SU-DHL-6 (cell line): ENCODE measurements around the gene MEF2C.
A peak's percentile ranks its signal among the peaks of the same experiment; 100 is the strongest.

ENCODE experiments used
- H2AFZ ChIP-seq: fragments of 200-600 bp; sonication (generic); 2 replicates; pipeline ENCODE4 v1.6.1; 2014; ENCODE audit warnings: low read depth, mild to moderate bottlenecking, moderate library complexity, mixed read lengths, antibody characterized with exemption, low read length; ENCODE audit not compliant: severe bottlenecking
- H3F3A ChIP-seq: fragments of 200-600 bp; shearing (Covaris generic); 2 replicates; pipeline ENCODE4 v1.6.0; 2016; ENCODE audit warnings: antibody characterized with exemption, mild to moderate bottlenecking; ENCODE audit not compliant: insufficient read depth
- H3K27ac ChIP-seq: fragments of 200-600 bp; sonication (generic); 2 replicates; pipeline ENCODE4 v1.5.1; 2016; ENCODE audit warnings: low read depth, mild to moderate bottlenecking, low read length, moderate library complexity, mixed read lengths
- H3K27me3 ChIP-seq: fragments of 200-600 bp; sonication (generic), shearing (Covaris generic); 2 replicates; pipeline ENCODE4 v1.6.0; 2014; ENCODE audit warnings: mild to moderate bottlenecking, low read length
- H3K36me3 ChIP-seq: fragments of 200-600 bp; sonication (generic); 2 replicates; pipeline ENCODE4 v1.6.1; 2014; ENCODE audit warnings: mild to moderate bottlenecking, low read length, mixed read lengths
- H3K4me2 ChIP-seq: fragments of 300-600, 200-600 bp; shearing (Covaris generic), sonication (generic); 2 replicates; pipeline ENCODE4 v1.6.0; 2014; ENCODE audit warnings: low read length, low read depth, mild to moderate bottlenecking; ENCODE audit not compliant: poor library complexity, severe bottlenecking
- H3K4me3 ChIP-seq: fragments of 200-600 bp; sonication (generic); 2 replicates; pipeline ENCODE4 v1.5.1; 2014; ENCODE audit warnings: antibody characterized with exemption, low read length, mild to moderate bottlenecking, mixed read lengths; ENCODE audit not compliant: insufficient read depth, poor library complexity, severe bottlenecking
- H3K79me2 ChIP-seq: fragments of 200-600 bp; sonication (generic); 2 replicates; pipeline ENCODE4 v1.6.1; 2014; ENCODE audit warnings: mild to moderate bottlenecking, low read length, moderate library complexity; ENCODE audit not compliant: insufficient read depth
- H3K9ac ChIP-seq: fragments of 200-600 bp; sonication (generic); 2 replicates; pipeline ENCODE4 v1.7.0; 2014; ENCODE audit warnings: mild to moderate bottlenecking, low read length
- H3K9me2 ChIP-seq: fragments of 200-600 bp; sonication (generic); replicated peaks from 2 replicates; pipeline ENCODE4 v1.6.1; 2014; ENCODE audit warnings: low read length; ENCODE audit not compliant: insufficient read depth
- H3K9me3 ChIP-seq: fragments of 200-600 bp; sonication (generic); 2 replicates; pipeline ENCODE4 v1.6.1; 2014; ENCODE audit warnings: low read length, mixed read lengths; ENCODE audit not compliant: insufficient read depth
- H4K20me1 ChIP-seq: fragments of 200-600 bp; sonication (generic); 2 replicates; pipeline ENCODE4 v1.6.1; 2014; ENCODE audit warnings: low read depth, mild to moderate bottlenecking, antibody characterized with exemption, low read length, moderate library complexity, mixed read lengths
- EZH2phosphoT487 ChIP-seq: fragments of 200-600 bp; sonication (generic), shearing (Covaris generic); conservative IDR thresholded peaks from 2 replicates; pipeline ENCODE4 v1.6.1; 2018; ENCODE audit warnings: mild to moderate bottlenecking, antibody characterized with exemption, low read length, moderate library complexity, mixed read lengths
- TF ChIP-seq, protein P1 (sequence below): fragments of 200-600 bp; sonication (generic); IDR thresholded peaks from one replicate; pipeline ENCODE4 v1.5.1; 2017; ENCODE audit warnings: antibody characterized with exemption, mild to moderate bottlenecking, low read length, moderate library complexity; ENCODE audit not compliant: insufficient read depth, poor library complexity, severe bottlenecking

The MEF2C gene

DNA sequence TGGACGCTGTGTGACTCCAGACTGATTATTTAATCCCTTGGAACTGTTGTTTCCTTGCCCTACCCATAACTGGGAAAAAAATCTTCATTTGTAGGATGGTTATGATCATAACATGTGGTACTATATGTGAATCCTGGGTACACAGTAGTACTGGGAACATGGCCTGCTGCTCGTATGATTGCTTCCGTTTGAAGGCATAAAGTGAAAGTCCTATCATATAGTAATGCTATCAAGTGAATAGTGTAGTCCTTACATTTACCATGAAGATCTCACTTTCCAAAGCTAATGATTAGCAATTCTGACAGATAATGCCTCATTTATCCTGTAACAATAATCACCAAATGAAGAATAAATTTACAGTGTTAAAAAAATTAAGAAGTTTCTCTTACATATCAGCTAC is 53.2 kb downstream of the MEF2C start:
- no peaks in the 10 kb centered on the region for H3K9me3 ChIP-seq
- H3K4me3 ChIP-seq = no peak overlapping the region
- H3F3A ChIP-seq = peaks cover 33% of the 10 kb centered on the region
- TF ChIP-seq, protein P1, sequence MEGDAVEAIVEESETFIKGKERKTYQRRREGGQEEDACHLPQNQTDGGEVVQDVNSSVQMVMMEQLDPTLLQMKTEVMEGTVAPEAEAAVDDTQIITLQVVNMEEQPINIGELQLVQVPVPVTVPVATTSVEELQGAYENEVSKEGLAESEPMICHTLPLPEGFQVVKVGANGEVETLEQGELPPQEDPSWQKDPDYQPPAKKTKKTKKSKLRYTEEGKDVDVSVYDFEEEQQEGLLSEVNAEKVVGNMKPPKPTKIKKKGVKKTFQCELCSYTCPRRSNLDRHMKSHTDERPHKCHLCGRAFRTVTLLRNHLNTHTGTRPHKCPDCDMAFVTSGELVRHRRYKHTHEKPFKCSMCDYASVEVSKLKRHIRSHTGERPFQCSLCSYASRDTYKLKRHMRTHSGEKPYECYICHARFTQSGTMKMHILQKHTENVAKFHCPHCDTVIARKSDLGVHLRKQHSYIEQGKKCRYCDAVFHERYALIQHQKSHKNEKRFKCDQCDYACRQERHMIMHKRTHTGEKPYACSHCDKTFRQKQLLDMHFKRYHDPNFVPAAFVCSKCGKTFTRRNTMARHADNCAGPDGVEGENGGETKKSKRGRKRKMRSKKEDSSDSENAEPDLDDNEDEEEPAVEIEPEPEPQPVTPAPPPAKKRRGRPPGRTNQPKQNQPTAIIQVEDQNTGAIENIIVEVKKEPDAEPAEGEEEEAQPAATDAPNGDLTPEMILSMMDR = no peak
- TF ChIP-seq EZH2phosphoT487 = no peak
- peak overlapping the region; percentile 74 for H3K4me2 ChIP-seq
- no peaks in the 10 kb centered on the region for H4K20me1 ChIP-seq
- no peaks in the 10 kb centered on the region for H3K27me3 ChIP-seq
- H3K36me3 ChIP-seq = no peaks in the 10 kb centered on the region
- no peak overlapping the region for H2AFZ ChIP-seq
- H3K9ac ChIP-seq = no peak overlapping the region
- no peaks in the 10 kb centered on the region for H3K79me2 ChIP-seq
- H3K27ac ChIP-seq = no peak overlapping the region
- no peaks in the 10 kb centered on the region for H3K9me2 ChIP-seq

DNA sequence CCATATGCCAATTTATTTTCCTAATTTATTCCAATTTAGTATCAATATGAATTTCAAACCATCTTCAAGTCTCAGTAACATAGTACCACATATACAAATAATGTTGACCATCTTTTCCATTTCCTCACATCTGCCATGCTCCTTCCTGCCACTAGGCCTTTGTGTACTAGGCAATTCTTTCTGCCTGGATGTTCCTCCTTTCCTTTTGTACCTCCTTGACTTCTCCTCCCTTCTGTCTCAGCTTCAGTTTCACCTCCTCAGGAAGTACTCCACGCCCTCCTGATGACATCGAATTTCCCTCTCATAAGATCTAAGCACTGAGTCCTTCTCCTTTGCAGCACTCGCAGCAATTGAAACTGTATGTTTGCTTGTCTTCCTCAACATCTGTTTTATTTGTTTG is 53.9 kb downstream of the MEF2C start:
- no peak overlapping the region for H3K9ac ChIP-seq
- H3F3A ChIP-seq = peaks cover 33% of the 10 kb centered on the region
- peak overlapping the region; percentile 74 for H3K4me2 ChIP-seq
- no peaks in the 10 kb centered on the region for H4K20me1 ChIP-seq
- H3K36me3 ChIP-seq = no peaks in the 10 kb centered on the region
- no peaks in the 10 kb centered on the region for H3K9me3 ChIP-seq
- no peak overlapping the region for H3K4me3 ChIP-seq
- no peak overlapping the region for H3K27ac ChIP-seq
- H3K9me2 ChIP-seq = no peaks in the 10 kb centered on the region
- no peaks in the 10 kb centered on the region for H3K27me3 ChIP-seq
- no peaks in the 10 kb centered on the region for H3K79me2 ChIP-seq
- H2AFZ ChIP-seq = peak overlapping the region; percentile 20
- TF ChIP-seq EZH2phosphoT487 = no peak
- TF ChIP-seq, protein P1 = no peak

DNA sequence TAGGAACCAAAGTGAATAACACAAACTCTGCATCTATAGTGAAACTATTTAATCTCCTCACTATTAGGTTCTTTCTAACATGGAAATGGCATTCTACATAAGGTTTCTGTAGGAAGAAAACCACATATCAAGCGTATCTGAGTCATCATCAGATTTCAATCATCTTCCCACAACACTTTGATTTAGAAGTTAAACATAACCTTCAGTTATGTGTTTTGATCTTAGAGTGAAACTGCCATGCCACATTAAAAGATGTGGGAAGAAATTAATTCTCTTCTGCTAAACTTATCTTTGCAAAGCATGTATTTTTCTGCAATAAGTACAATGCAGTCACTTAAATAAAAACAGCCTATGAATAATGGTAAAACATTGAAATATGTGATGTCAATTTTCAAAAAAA is 55.0 kb downstream of the MEF2C start:
- H2AFZ ChIP-seq = no peak overlapping the region
- no peaks in the 10 kb centered on the region for H3K9me2 ChIP-seq
- H3K27ac ChIP-seq = peak overlapping the region; percentile 87
- H3K9ac ChIP-seq = no peak overlapping the region
- H3K9me3 ChIP-seq = no peaks in the 10 kb centered on the region
- no peaks in the 10 kb centered on the region for H4K20me1 ChIP-seq
- peaks cover 33% of the 10 kb centered on the region for H3F3A ChIP-seq
- H3K4me3 ChIP-seq = no peak overlapping the region
- no peaks in the 10 kb centered on the region for H3K27me3 ChIP-seq
- H3K4me2 ChIP-seq = peak overlapping the region; percentile 74
- no peaks in the 10 kb centered on the region for H3K79me2 ChIP-seq
- TF ChIP-seq EZH2phosphoT487 = no peak
- TF ChIP-seq, protein P1 = no peak
- no peaks in the 10 kb centered on the region for H3K36me3 ChIP-seq
